ENCODE data around the gene C9orf85. TPM values are rescaled to one million over a fixed set of nuclear protein-coding genes. Genes with fewer than 3 reads are reported as not detected.

C9orf85 gene
- total and polyA plus RNA-seq, 2 experiments from 2014 or later: 12.2 to 20.3 TPM

- 68% methylated on average over 2 of the region's 2 CpGs for WGBS (ENCODE audit: low lambda C conversion rate, missing lambda C conversion rate)
- no peaks in the 10 kb centered on the region for H3K9me2 ChIP-seq (replicated peaks; ENCODE audit: insufficient read depth)
- no peak for TF ChIP-seq EZH2 (IDR thresholded peaks at IDR 0.05; ENCODE audit: borderline replicate concordance)
- TF ChIP-seq EZH2phosphoT487 (IDR thresholded peaks at IDR 0.05; ENCODE audit: low read depth, severe bottlenecking, unreplicated experiment): no peak
- TF ChIP-seq CTCF (IDR thresholded peaks at IDR 0.05; ENCODE audit: poor library complexity): no peak
- peaks cover 100% of the 10 kb centered on the region for H3K79me2 ChIP-seq
- H3K4me1 ChIP-seq (ENCODE audit: insufficient read depth): no peaks in the 10 kb centered on the region
- H3K27ac ChIP-seq: peak overlapping the region; percentile 24
- DNase-seq (ENCODE audit: low spot score): no peak
- peaks cover 27% of the 10 kb centered on the region for H3K9me3 ChIP-seq (ENCODE audit: low read depth)
- peak overlapping the region; percentile 7 for H3K4me2 ChIP-seq
- no peaks in the 10 kb centered on the region for H3K27me3 ChIP-seq
- H2AFZ ChIP-seq: no peak overlapping the region
- no peaks in the 10 kb centered on the region for H4K20me1 ChIP-seq (ENCODE audit: insufficient read depth, poor library complexity, severe bottlenecking)
- no peaks in the 10 kb centered on the region for H3K36me3 ChIP-seq (replicated peaks; ENCODE audit: insufficient read depth, low read depth)
- H3K4me3 ChIP-seq: no peak overlapping the region
These were observed 31.7 kb upstream of the C9orf85 start for GRCh38 chr9:71879644-71880174.

GRCh38 chr9:71884005-71884404 lies 27.4 kb upstream of the C9orf85 start:
- Histone ChIP-seq H3K4me2 (no peak overlapping the region), H3K4me1 (ENCODE audit: insufficient read depth) (no peaks in the 10 kb centered on the region), H2AFZ (no peak overlapping the region), H3K27ac (no peak overlapping the region), H3K36me3 (replicated peaks; ENCODE audit: insufficient read depth, low read depth) (no peaks in the 10 kb centered on the region), H4K20me1 (ENCODE audit: insufficient read depth, poor library complexity, severe bottlenecking) (peaks cover 12% of the 10 kb centered on the region), H3K79me2 (peaks cover 100% of the 10 kb centered on the region), H3K9me2 (replicated peaks; ENCODE audit: insufficient read depth) (no peaks in the 10 kb centered on the region), H3K9me3 (ENCODE audit: low read depth) (peaks cover 12% of the 10 kb centered on the region), H3K4me3 (no peak overlapping the region), H3K27me3 (no peaks in the 10 kb centered on the region)
- DNase-seq (ENCODE audit: low spot score): no peak
- TF ChIP-seq EZH2 (IDR thresholded peaks at IDR 0.05; ENCODE audit: borderline replicate concordance) (no peak), CTCF (IDR thresholded peaks at IDR 0.05; ENCODE audit: poor library complexity) (no peak), EZH2phosphoT487 (IDR thresholded peaks at IDR 0.05; ENCODE audit: low read depth, severe bottlenecking, unreplicated experiment) (no peak)

- no peak for DNase-seq (ENCODE audit: low spot score)
- TF ChIP-seq EZH2 (IDR thresholded peaks at IDR 0.05; ENCODE audit: borderline replicate concordance) (no peak), EZH2phosphoT487 (IDR thresholded peaks at IDR 0.05; ENCODE audit: low read depth, severe bottlenecking, unreplicated experiment) (no peak), CTCF (IDR thresholded peaks at IDR 0.05; ENCODE audit: poor library complexity) (no peak)
- peaks cover 100% of the 10 kb centered on the region for H3K79me2 ChIP-seq
- peaks cover 12% of the 10 kb centered on the region for H3K9me3 ChIP-seq (ENCODE audit: low read depth)
- H3K4me2 ChIP-seq: no peak overlapping the region
- no peaks in the 10 kb centered on the region for H3K27me3 ChIP-seq
- H3K4me1 ChIP-seq (ENCODE audit: insufficient read depth): no peaks in the 10 kb centered on the region
- no peaks in the 10 kb centered on the region for H3K9me2 ChIP-seq (replicated peaks; ENCODE audit: insufficient read depth)
- no peak overlapping the region for H3K4me3 ChIP-seq
- H3K27ac ChIP-seq: no peak overlapping the region
- 90% methylated on average over 2 of the region's 2 CpGs for WGBS (ENCODE audit: low lambda C conversion rate, missing lambda C conversion rate)
- peaks cover 12% of the 10 kb centered on the region for H4K20me1 ChIP-seq (ENCODE audit: insufficient read depth, poor library complexity, severe bottlenecking)
- no peak overlapping the region for H2AFZ ChIP-seq
- no peaks in the 10 kb centered on the region for H3K36me3 ChIP-seq (replicated peaks; ENCODE audit: insufficient read depth, low read depth)
These were observed 26.0 kb upstream of the C9orf85 start for GRCh38 chr9:71885467-71885866.

- DNase-seq (ENCODE audit: low spot score): no peak
- WGBS (ENCODE audit: low lambda C conversion rate, missing lambda C conversion rate): 100% methylated on average over 1 of the region's 1 CpG
- H3K27me3 ChIP-seq: no peaks in the 10 kb centered on the region
- H3K4me3 ChIP-seq: no peak overlapping the region
- TF ChIP-seq EZH2phosphoT487 (IDR thresholded peaks at IDR 0.05; ENCODE audit: low read depth, severe bottlenecking, unreplicated experiment) (no peak), EZH2 (IDR thresholded peaks at IDR 0.05; ENCODE audit: borderline replicate concordance) (no peak), CTCF (IDR thresholded peaks at IDR 0.05; ENCODE audit: poor library complexity) (no peak)
- no peaks in the 10 kb centered on the region for H3K9me2 ChIP-seq (replicated peaks; ENCODE audit: insufficient read depth)
- H3K36me3 ChIP-seq (replicated peaks; ENCODE audit: insufficient read depth, low read depth): no peaks in the 10 kb centered on the region
- peaks cover 12% of the 10 kb centered on the region for H4K20me1 ChIP-seq (ENCODE audit: insufficient read depth, poor library complexity, severe bottlenecking)
- H2AFZ ChIP-seq: no peak overlapping the region
- peaks cover 12% of the 10 kb centered on the region for H3K9me3 ChIP-seq (ENCODE audit: low read depth)
- H3K79me2 ChIP-seq: peaks cover 100% of the 10 kb centered on the region
- H3K27ac ChIP-seq: no peak overlapping the region
- H3K4me1 ChIP-seq (ENCODE audit: insufficient read depth): no peaks in the 10 kb centered on the region
- no peak overlapping the region for H3K4me2 ChIP-seq
These were observed 25.4 kb upstream of the C9orf85 start for GRCh38 chr9:71886015-71886414.
